Activated naive CD4-positive, alpha-beta T cell treated with anti-CD3 and anti-CD28 coated beads, Interleukin-2, amount 50 U/mL, for 16 hours (primary cell): ENCODE measurements around the gene LTF.
"Not testable (repeated sequence)": the region's sequence is repeated elsewhere in the genome, so short reads cannot be mapped to it uniquely, and the experiment has no call there.

ENCODE experiments used
- DNase-seq: peaks from one replicate; pipeline ENCODE4 v3.0.0-alpha.2; 2020

The LTF gene

DNA sequence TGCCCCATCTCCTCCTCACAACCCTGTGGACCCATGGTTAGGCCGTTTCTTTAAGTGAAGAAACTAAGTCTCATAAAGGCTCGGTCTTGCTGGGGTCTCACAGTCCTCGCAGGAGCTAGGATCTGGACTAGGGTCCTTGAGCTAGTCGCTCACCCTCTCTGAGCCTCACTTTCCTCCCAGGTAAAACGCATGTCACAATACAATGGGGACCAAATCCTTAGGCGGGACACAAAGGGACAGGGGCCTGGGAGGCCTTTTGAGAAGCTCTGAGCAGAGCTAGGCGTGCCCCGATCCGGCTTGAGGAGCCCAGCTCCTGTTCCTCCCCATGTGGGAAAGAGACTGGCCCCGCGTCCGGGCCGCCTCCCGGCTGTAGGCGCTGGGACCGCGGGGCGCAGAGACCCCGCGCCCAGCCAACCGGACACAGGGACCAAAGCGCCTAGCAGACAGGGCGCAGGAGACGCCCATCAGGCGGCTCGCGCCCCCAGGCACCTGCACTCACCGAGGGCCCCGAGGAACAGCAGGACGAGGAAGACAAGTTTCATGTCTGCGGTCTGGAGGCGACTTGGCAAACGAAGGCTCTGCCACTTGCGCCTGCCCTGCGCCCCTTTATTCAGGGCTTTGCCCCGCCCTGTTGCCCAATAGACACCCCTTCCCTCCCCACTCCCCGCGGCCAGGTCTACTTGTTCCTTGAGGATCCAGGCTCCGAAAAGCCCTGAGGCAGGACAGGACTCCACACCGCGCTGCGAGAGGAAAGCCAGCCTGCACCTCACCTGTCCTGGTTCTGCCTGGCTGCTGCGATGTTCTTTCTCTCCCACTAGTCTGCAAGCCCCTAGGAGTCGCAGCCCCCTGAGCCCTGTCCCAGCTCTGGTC, at the start of gene LTF:
TSS of gene LTF (minus strand) at position 580 of the 870 bp plus-strand sequence. CDS start at position 542, 38 bp downstream.
- no peak for DNase-seq

DNA sequence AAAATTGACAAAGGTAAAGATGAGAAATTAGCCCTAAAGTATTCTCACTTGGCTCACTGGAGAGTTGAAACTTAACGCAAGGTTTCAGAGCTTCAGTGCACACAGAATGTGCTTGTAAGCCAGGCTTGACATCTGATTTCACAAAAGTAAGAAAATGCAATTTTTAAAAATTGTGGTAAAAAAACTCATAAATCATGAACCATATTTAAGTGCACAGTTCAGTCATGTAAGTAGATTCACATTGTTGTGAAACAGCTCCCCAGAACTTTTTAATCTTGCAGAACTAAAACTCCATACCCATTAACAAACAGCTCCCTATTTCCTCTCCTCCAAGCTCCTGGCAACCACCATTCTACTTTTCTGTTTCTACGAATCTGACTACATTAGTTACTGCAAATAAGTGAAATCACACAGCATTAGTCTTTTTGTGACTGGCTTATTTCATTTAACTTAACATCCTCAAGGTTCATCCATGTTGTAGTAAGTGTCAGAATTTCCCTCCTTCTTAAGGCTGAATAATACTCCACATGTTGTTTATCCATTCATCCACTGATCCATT, 47.6 kb upstream of the LTF start:
- no peak for DNase-seq

DNA sequence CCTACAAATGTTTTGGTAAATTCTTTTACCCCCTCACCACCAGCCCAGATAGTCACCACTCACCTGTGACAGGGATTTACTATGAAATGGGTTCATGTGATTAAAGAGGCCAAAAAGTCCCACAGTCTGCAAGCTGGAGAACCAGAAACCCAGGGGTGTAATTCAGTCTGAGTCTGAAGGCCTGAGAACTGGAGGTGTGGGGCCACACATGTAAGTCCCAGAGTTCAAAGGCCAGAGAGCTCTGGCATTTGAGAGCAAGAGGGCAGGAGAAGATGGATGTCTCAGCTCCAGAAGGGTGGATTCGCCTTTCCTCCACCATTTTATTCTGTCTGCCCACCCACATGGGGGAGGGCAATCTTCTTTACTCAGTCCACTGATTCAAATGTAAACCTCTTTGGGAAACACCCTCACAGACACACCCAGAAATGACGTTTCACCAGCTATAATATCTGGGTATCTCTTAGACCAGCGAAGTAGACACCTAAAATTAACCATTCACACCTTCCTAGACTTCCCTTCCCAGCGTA, 45.0 kb upstream of the LTF start:
- no peak for DNase-seq

- no peak for DNase-seq
Measured at GRCh38 chr3:46508850-46509591, 44.3 kb upstream of the LTF start.

- no peak for DNase-seq
Measured at GRCh38 chr3:46506526-46506925, 41.8 kb upstream of the LTF start.

DNA sequence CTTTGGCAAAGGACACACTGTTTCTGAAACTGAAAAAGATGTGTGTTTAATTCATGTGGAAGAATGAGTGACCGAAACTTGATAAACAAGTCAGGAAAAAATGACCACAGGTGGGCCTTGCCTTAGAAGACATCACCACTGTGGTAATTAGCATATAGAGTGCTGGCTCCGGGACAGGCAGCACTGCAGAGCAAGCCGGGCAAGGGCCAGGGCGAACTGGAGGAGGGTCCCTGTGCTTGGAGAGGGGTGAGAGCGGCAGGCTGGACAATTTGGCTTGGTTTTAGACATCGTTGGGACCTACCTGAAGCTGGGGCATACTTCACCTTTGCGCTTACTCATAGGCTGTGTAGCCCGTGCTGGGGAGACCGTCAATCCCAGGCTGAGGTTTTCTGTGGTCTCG, 41.2 kb upstream of the LTF start:
- DNase-seq: no peak

DNA sequence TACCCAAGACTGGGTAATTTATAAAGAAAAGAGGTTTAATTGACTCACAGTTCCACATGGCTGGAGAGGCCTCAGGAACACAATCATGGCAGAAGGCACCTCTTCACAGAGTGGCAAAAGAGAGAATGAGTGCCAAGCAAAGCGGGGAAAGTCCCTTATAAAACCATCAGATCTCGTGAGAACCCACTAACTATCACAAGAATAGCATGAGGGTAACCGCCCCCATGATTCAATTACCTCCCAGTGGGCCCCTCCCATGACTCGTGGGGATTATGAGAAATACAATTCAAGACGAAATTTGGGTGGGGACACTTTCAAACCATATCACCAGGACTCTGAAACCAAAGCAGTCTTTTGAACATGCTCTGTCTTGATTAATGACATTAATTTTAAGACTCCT, 40.1 kb upstream of the LTF start:
- peak; percentile 60 for DNase-seq

GRCh38 chr3:46503200-46503874, 38.6 kb upstream of the LTF start:
- DNase-seq: no peak

DNA sequence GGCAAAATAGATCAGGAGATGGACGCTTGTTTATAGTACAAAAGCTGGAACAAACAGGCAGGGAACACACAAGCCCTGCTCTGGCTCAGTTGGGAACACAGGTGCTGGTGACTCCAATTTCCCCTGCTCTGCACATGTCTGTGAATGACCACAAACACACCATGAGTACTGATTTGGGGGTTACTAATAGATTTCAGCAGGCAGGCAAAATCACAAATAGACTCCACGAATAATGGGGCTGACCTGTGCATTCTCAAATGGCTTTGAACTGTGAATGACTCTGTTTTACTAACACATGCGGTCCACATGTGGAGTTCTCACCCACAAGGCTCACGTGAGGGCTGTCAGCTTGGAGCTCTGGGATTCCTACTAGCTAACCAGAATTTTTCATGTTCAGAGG, 37.0 kb upstream of the LTF start:
- no peak for DNase-seq

- no peak for DNase-seq
Measured at GRCh38 chr3:46500656-46501635, 36.2 kb upstream of the LTF start.

- DNase-seq: no peak
Measured at GRCh38 chr3:46498916-46499519, 34.3 kb upstream of the LTF start.

DNA sequence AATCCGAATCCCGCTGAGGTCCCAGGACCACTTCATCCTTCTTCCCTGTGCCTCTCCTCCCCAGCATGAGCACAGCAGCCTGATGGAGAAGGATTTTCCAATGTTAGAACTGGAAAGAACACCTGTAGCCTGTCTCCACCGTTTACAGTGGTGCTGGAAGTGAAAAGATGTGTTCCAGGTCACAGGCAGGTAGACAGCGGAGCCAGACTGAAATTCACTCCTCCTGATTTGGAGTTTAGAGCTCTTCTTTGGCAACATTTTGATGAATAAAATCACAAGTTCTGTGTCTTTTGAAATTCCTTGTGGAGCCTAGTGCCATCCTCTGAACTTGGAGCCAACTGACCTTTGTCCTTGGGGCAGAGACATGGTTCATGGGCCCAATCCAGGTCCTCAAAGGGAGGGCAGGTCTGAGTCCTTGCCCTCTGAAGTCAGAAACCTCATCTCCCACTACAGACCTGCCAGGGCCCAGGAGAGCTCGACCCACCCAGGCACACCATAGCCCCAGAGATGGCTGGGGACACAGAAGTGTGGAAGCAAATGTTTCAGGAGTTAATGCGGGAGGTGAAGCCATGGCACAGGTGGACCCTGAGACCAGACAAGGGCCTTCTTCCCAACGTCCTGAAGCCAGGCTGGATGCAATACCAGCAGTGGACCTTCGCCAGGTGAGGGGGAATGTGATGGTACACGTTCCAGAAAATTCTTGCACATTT, 33.0 kb upstream of the LTF start, which contains the start of gene RTP3:
TSS of gene RTP3 (plus strand) at position 421 of the 710 bp plus-strand sequence. CDS start at position 508, 87 bp downstream.
- no peak for DNase-seq

GRCh38 chr3:46496746-46497555, 32.2 kb upstream of the LTF start:
- peak; percentile 36 for DNase-seq

GRCh38 chr3:46495901-46496456, 31.3 kb upstream of the LTF start:
- no peak for DNase-seq

DNA sequence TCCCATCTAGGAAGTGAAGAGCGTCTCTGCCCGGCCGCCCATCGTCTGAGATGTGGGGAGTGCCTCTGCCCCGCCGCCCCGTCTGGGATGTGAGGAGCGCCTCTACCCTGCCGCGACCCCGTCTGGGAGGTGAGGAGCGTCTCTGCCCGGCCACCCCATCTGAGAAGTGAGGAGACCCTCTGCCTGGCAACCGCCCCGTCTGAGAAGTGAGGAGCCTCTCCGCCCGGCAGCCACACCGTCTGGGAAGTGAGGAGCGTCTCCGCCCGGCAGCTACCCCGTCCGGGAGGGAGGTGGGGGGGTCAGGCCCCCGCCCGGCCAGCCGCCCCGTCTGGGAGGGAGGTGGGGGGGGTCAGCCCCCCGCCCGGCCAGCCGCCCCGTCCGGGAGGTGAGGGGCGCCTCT, 29.8 kb upstream of the LTF start:
- DNase-seq: not testable (repeated sequence)

DNA sequence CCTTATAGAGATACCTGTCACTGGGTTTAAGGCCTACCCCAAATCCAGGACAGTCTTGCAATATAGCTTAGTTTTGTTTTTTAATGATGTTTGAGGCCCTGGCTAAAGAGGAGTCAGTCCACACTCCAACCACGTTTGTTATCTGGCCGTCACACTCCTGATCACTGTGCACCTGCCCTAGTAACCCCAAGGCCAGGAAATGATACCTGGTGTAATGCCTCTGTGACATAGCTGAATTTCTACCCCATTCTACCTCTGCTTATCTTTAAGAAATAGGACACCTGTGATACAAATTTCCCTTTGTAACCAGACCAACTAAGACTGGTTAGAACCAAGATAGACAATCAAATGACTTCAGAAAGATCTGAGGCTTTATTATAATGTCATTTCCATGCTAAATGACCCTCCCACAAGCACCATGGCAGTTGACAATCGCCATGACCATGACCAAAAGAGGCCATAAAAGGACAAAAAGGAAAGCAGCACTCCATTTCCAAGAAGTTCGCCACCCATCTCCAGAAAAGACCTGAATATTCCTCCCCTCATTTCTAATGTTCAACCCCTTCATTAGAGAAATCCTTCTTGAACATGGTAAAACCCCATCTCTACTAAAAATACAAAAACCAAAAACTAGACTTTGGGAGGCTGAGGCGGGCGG, 28.3 kb upstream of the LTF start:
- no peak for DNase-seq

DNA sequence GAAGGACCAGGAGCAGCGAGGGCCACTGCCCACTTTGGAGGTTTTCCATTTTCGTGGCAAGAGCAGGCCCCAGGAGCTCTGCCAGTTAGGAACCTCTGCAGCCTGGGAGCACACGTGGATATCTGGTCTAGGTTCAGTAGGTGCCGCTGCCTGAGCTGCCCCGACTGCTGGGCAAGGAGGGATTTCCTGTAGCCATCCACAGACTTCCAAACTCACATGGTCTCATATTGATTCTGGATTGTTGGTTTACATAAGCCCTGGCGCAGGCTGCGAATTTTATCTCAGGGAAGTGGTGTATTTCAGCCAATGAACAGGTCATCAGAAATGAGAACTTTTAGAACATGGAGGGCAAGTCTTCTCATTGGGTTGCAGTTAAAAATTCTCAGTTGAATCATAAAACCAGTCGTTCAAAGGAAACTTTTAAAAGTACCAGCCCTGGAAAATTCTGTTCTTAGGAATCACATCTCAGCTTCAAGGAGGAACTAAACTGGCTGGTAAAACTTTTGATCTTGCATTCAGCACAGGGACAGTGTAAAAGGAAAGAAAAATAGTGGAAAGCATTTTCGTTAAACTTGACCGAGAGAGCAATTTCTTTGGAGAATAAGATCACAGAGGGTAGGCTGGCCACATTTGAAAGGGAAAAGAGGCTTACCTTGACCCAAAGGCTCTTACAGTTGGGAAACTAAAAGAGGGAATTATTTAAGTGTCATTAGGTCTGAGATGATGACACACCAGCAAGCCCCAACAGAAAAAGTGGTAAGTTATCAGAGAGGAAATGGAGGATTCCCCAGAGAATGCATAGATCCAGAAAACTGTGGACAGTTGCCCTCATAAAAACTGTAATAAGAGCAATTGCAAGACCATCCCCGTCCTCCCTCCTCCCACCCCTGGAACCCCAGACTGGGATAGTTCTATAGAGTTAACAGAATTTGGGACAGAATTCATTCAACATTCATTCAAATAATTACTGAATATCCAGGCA, 26.7 kb upstream of the LTF start:
- no peak for DNase-seq
